ENCODE measurements around the gene PDE4D.
A peak's percentile ranks its signal among the peaks of the same experiment; 100 is the strongest.

Gene PDE4D

GRCh38 chr5:59287884-59288283, 605.6 kb downstream of the PDE4D start:
- no peak for DNase-seq (ENCODE audit: low read depth, low spot score)

GRCh38 chr5:59287361-59287760, 606.2 kb downstream of the PDE4D start:
- no peak for DNase-seq (ENCODE audit: low read depth, low spot score)

GRCh38 chr5:59286510-59286909, 607.0 kb downstream of the PDE4D start:
- no peak for DNase-seq (ENCODE audit: low read depth, low spot score)

- DNase-seq (ENCODE audit: low read depth, low spot score), result no peak
Observed at GRCh38 chr5:59285300-59286016, 608.1 kb downstream of the PDE4D start.

- no peak for DNase-seq (ENCODE audit: low read depth, low spot score)
Observed at GRCh38 chr5:59282726-59283125, 610.8 kb downstream of the PDE4D start.

GRCh38 chr5:59279979-59280378, 613.5 kb downstream of the PDE4D start:
- DNase-seq (ENCODE audit: low read depth, low spot score), result no peak

- no peak for DNase-seq (ENCODE audit: low read depth, low spot score)
Observed at GRCh38 chr5:59276917-59277372, 616.6 kb downstream of the PDE4D start.

- no peak for DNase-seq (ENCODE audit: low read depth, low spot score)
Observed at GRCh38 chr5:59276325-59276675, 617.2 kb downstream of the PDE4D start.

- peak; percentile 28 for DNase-seq (ENCODE audit: low read depth, low spot score)
Observed at GRCh38 chr5:59275510-59276324, 617.8 kb downstream of the PDE4D start.

GRCh38 chr5:59275170-59275509, 618.4 kb downstream of the PDE4D start:
- DNase-seq (ENCODE audit: low read depth, low spot score), result no peak

GRCh38 chr5:59274106-59274636, 619.4 kb downstream of the PDE4D start:
- no peak for DNase-seq (ENCODE audit: low read depth, low spot score)

- no peak for DNase-seq (ENCODE audit: low read depth, low spot score)
Observed at GRCh38 chr5:59272809-59273427, 620.6 kb downstream of the PDE4D start.

- DNase-seq (ENCODE audit: low read depth, low spot score), result no peak
Observed at GRCh38 chr5:59268756-59269415, 624.6 kb downstream of the PDE4D start.

- no peak for DNase-seq (ENCODE audit: low read depth, low spot score)
Observed at GRCh38 chr5:59267033-59267432, 626.5 kb downstream of the PDE4D start.

GRCh38 chr5:59266410-59266809, 627.1 kb downstream of the PDE4D start:
- no peak for DNase-seq (ENCODE audit: low read depth, low spot score)

- no peak for DNase-seq (ENCODE audit: low read depth, low spot score)
Observed at GRCh38 chr5:59264639-59265245, 628.8 kb downstream of the PDE4D start.

GRCh38 chr5:59264013-59264412, 629.5 kb downstream of the PDE4D start:
- DNase-seq (ENCODE audit: low read depth, low spot score), result no peak

- no peak for DNase-seq (ENCODE audit: low read depth, low spot score)
Observed at GRCh38 chr5:59261969-59262368, 631.6 kb downstream of the PDE4D start.

- no peak for DNase-seq (ENCODE audit: low read depth, low spot score)
Observed at GRCh38 chr5:59260973-59261372, 632.6 kb downstream of the PDE4D start.

GRCh38 chr5:59260200-59260599, 633.3 kb downstream of the PDE4D start:
- DNase-seq (ENCODE audit: low read depth, low spot score), result no peak

GRCh38 chr5:59259237-59259636, 634.3 kb downstream of the PDE4D start:
- DNase-seq (ENCODE audit: low read depth, low spot score), result no peak
